Smooth muscle cell (in vitro differentiated cells): ENCODE measurements around the gene NTN4. TPM values are rescaled to one million over a fixed set of nuclear protein-coding genes. Genes with fewer than 3 reads are reported as not detected.

ENCODE experiments used
- DNase-seq: peaks from one replicate; lab custom pipeline; 2025; ENCODE audit not compliant: unreplicated experiment; lab: John Stamatoyannopoulos, UW
- H2AFZ ChIP-seq: fragments of 200-600 bp; sonication (generic); 2 replicates; pipeline ENCODE4 v1.6.0; 2016; ENCODE audit warnings: antibody characterized with exemption, low read depth, mild to moderate bottlenecking
- H3F3A ChIP-seq: fragments of 200-600 bp; sonication (generic); 2 replicates; pipeline ENCODE4 v1.6.0; 2017; ENCODE audit warnings: antibody characterized with exemption, low read depth
- H3K27ac ChIP-seq: fragments of 200-600 bp; sonication (generic); 2 replicates; pipeline ENCODE4 v1.5.1; 2016; ENCODE audit warnings: low read depth, mild to moderate bottlenecking
- H3K27me3 ChIP-seq: fragments of 200-600 bp; sonication (generic); 2 replicates; pipeline ENCODE4 v1.6.1; 2016; ENCODE audit warnings: low read depth, mild to moderate bottlenecking
- H3K36me3 ChIP-seq: fragments of 200-600 bp; sonication (generic); 2 replicates; pipeline ENCODE4 v1.5.1; 2016; ENCODE audit warnings: low read depth
- H3K4me1 ChIP-seq: fragments of 200-600 bp; sonication (generic); 2 replicates; pipeline ENCODE4 v1.5.1; 2016; ENCODE audit warnings: low read depth
- H3K4me2 ChIP-seq: fragments of 200-600 bp; sonication (generic); 2 replicates; pipeline ENCODE4 v1.6.0; 2016; ENCODE audit warnings: mild to moderate bottlenecking
- H3K4me3 ChIP-seq: fragments of 200-600 bp; sonication (generic); 2 replicates; pipeline ENCODE4 v1.5.1; 2016; ENCODE audit warnings: mild to moderate bottlenecking
- H3K79me2 ChIP-seq: fragments of 200-600 bp; sonication (generic); 2 replicates; pipeline ENCODE4 v1.6.0; 2016; ENCODE audit warnings: low read depth, mild to moderate bottlenecking
- H3K9ac ChIP-seq: fragments of 200-600 bp; sonication (generic); 2 replicates; pipeline ENCODE4 v1.6.0; 2016; ENCODE audit warnings: low read depth
- H3K9me3 ChIP-seq: fragments of 200-600 bp; sonication (generic); replicated peaks from 2 replicates; pipeline ENCODE4 v1.5.1; 2016; ENCODE audit warnings: low read depth
- H4K20me1 ChIP-seq: fragments of 200-600 bp; sonication (generic); 2 replicates; pipeline ENCODE4 v1.6.0; 2016; ENCODE audit warnings: low read depth
- WGBS: methylation state at CpG from one replicate; pipeline ENCODE4 v1.1.7; 2016; ENCODE audit warnings: low lambda C conversion rate; 5-methylcytosine and 5-hydroxymethylcytosine counted together
- polyA plus RNA-seq: library from polyadenylated mRNA; unstranded; fragments of >200 nt; fragmentation: Nextera tagmentation; extraction: Ambion mirVana; gene quantifications from 2 replicates; pipeline ENCODE4 v1.2.1, GENCODE V29; 2016
- total RNA-seq: library from RNA; depleted of rRNA; stranded (reverse); fragments of >200 nt; gene quantifications from 2 replicates; pipeline ENCODE4 v1.2.3, GENCODE V29; 2014
- TF ChIP-seq, protein P1 (sequence below): fragments of 200-600 bp; sonication (generic); IDR thresholded peaks from 2 replicates; pipeline ENCODE4 v1.5.1; 2017; ENCODE audit warnings: borderline replicate concordance, mild to moderate bottlenecking, antibody characterized with exemption; ENCODE audit not compliant: insufficient read depth, poor library complexity, severe bottlenecking

The NTN4 gene
- total and polyA plus RNA-seq, 2 experiments from 2014 or later, result 0.94 TPM; not detected in 1

DNA sequence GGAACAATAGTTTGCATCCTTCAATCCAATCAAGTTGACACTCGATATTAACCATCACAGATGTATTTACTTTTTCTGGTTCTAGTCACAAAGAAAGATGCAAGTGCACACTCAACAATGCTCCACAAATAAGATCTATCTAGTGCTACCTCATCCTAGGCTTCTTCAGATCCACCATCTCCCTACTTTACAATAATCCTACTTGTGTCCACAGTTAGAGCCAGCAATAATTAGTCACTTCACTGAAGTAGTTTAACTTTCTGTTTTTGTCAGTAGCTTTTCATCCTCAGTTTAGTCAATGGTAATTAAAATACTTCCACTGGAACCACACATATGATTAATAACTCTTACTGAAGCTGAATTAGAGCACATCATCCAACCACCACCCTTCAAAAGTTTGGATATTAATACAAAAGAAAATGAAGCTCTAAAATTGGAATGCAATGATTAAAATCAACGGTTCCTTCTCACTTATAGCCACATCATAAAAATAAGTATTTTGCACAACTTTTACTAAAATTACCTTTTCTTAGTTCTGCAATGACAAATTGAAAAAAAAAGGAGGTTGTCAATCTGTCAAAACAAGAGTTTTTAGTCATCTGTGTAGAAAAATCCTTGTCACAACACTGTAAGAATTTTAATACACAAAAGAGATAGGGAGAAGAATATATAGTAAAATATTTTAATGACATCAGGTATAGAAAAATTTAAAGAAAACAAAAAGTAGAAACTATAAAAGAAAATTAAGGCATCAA, 39.9 kb upstream of the NTN4 start:
- no peak for DNase-seq
- Histone ChIP-seq H3K79me2 (no peaks in the 10 kb centered on the region), H4K20me1 (no peaks in the 10 kb centered on the region), H3K4me3 (no peak overlapping the region), H3K36me3 (no peaks in the 10 kb centered on the region), H3F3A (no peaks in the 10 kb centered on the region), H3K27ac (no peak overlapping the region), H3K4me1 (peaks cover 12% of the 10 kb centered on the region), H3K27me3 (peaks cover 4% of the 10 kb centered on the region), H3K4me2 (no peak overlapping the region), H3K9ac (no peak overlapping the region), H3K9me3 (no peaks in the 10 kb centered on the region), H2AFZ (no peak overlapping the region)
- 95% methylated on average over 2 of the region's 2 CpGs for WGBS
- TF ChIP-seq, protein P1, sequence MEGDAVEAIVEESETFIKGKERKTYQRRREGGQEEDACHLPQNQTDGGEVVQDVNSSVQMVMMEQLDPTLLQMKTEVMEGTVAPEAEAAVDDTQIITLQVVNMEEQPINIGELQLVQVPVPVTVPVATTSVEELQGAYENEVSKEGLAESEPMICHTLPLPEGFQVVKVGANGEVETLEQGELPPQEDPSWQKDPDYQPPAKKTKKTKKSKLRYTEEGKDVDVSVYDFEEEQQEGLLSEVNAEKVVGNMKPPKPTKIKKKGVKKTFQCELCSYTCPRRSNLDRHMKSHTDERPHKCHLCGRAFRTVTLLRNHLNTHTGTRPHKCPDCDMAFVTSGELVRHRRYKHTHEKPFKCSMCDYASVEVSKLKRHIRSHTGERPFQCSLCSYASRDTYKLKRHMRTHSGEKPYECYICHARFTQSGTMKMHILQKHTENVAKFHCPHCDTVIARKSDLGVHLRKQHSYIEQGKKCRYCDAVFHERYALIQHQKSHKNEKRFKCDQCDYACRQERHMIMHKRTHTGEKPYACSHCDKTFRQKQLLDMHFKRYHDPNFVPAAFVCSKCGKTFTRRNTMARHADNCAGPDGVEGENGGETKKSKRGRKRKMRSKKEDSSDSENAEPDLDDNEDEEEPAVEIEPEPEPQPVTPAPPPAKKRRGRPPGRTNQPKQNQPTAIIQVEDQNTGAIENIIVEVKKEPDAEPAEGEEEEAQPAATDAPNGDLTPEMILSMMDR, result no peak

DNA sequence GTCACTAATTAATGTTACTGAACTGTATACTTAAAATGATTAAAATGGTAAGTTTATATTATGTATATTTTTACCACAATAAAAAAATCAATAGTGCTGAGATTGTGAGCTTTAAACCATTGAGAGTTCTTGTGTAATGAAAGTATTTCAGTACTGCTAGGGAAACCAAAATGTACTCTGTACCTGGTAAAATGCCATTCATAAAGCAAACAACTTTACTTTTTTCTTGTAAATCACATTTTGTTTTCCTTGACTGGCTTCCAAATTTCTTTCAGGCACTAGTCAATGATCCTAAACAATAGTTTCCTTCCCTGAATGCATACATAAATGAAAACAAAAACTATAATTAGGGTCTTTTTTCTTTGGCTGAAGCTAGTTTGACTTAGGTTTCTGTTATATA, 38.8 kb upstream of the NTN4 start:
- Histone ChIP-seq H4K20me1 (no peaks in the 10 kb centered on the region), H3F3A (no peaks in the 10 kb centered on the region), H3K9ac (no peak overlapping the region), H3K27me3 (peaks cover 4% of the 10 kb centered on the region), H3K4me2 (no peak overlapping the region), H3K27ac (no peak overlapping the region), H3K36me3 (no peaks in the 10 kb centered on the region), H3K79me2 (no peaks in the 10 kb centered on the region), H2AFZ (no peak overlapping the region), H3K9me3 (no peaks in the 10 kb centered on the region), H3K4me3 (no peak overlapping the region), H3K4me1 (peaks cover 12% of the 10 kb centered on the region)
- TF ChIP-seq, protein P1, result no peak
- DNase-seq, result no peak

- DNase-seq, result no peak
- Histone ChIP-seq H3K79me2 (no peaks in the 10 kb centered on the region), H3K4me3 (no peak overlapping the region), H3K4me1 (no peaks in the 10 kb centered on the region), H3K27me3 (no peaks in the 10 kb centered on the region), H3K9me3 (no peaks in the 10 kb centered on the region), H3K36me3 (no peaks in the 10 kb centered on the region), H4K20me1 (no peaks in the 10 kb centered on the region), H3K9ac (no peak overlapping the region), H2AFZ (no peak overlapping the region), H3K27ac (no peak overlapping the region), H3K4me2 (no peak overlapping the region), H3F3A (no peaks in the 10 kb centered on the region)
- 17% methylated on average over 1 of the region's 1 CpG for WGBS
- TF ChIP-seq, protein P1, result peak; percentile 54
These were observed 29.6 kb upstream of the NTN4 start for GRCh38 chr12:95820096-95820703.
